ENCODE measurements around the gene RANBP3. TPM values are rescaled to one million over a fixed set of nuclear protein-coding genes. Genes with fewer than 3 reads are reported as not detected.
"Not testable (repeated sequence)": the region's sequence is repeated elsewhere in the genome, so short reads cannot be mapped to it uniquely, and the experiment has no call there.

The RANBP3 gene
- total RNA-seq, 1 experiment from 2014 or later = 62.4 TPM

- Histone ChIP-seq H3K9ac (ENCODE audit: low read length) (no peak overlapping the region), H3K9me3 (ENCODE audit: control insufficient read depth in 1 of 2, insufficient read depth in 1 of 2, low read depth in 1 of 2, low read length in 2 of 2) (no peaks in the 10 kb centered on the region), H4K20me1 (ENCODE audit: insufficient read depth) (no peaks in the 10 kb centered on the region), H3K9me2 (ENCODE audit: insufficient read depth) (no peaks in the 10 kb centered on the region), H3K4me2 (ENCODE audit: low read length) (no peak overlapping the region), H3K4me1 (ENCODE audit: control insufficient read depth in 1 of 2, insufficient read depth in 2 of 2, low read length in 2 of 2) (no peaks in the 10 kb centered on the region), H3K4me3 (replicated peaks in 1 of 2; ENCODE audit: low read depth in 1 of 2, low read length in 2 of 2) (no peak overlapping the region), H3K27me3 (ENCODE audit: insufficient read depth, low read length) (no peaks in the 10 kb centered on the region), H3K27ac (ENCODE audit: low read depth, low read length) (no peak overlapping the region), H3K36me3 (ENCODE audit: control insufficient read depth in 1 of 2, insufficient read depth in 2 of 2, low read length in 2 of 2) (no peaks in the 10 kb centered on the region), H2AFZ (ENCODE audit: low read depth, low read length, poor library complexity, severe bottlenecking) (no peak overlapping the region), H3K79me2 (ENCODE audit: insufficient read depth, low read length) (no peaks in the 10 kb centered on the region)
- ChIA-PET RAD21 (ENCODE audit: low non-redundant PET in 1 of 2, low total read pairs in 2 of 2, uncharacterized antibody in 2 of 2, unreplicated experiment in 2 of 2) (no interaction called here), POLR2A (no interaction called here), CTCF (interaction anchor here (1.3 kb wide), 1 partner anchor 15 kb away, joined by 4 read pairs; no protein-coding TSS in a partner anchor)
- no TSS peak for BruUV-seq (replicated peaks)
- no peak for ATAC-seq
- intact Hi-C loops (cut with micrococcal nuclease) = no loop called here
- DNase-seq (ENCODE audit: low read depth, low spot score) = no peak
- TF ChIP-seq SIN3A (IDR thresholded peaks at IDR 0.05; ENCODE audit: low read depth) (no peak), ZNF274 (IDR thresholded peaks at IDR 0.05; ENCODE audit: low read depth, low read length) (no peak)
These were observed 29.0 kb upstream of the RANBP3 start for GRCh38 chr19:6006896-6007295.

- intact Hi-C loops (cut with micrococcal nuclease); H3K4me3 ChIP-seq (replicated peaks in 1 of 2; ENCODE audit: low read depth in 1 of 2, low read length in 2 of 2); BruUV-seq (replicated peaks); H3K27ac ChIP-seq (ENCODE audit: low read depth, low read length); DNase-seq (ENCODE audit: low read depth, low spot score); H3K36me3 ChIP-seq (ENCODE audit: control insufficient read depth in 1 of 2, insufficient read depth in 2 of 2, low read length in 2 of 2); RAD21 ChIA-PET (ENCODE audit: low non-redundant PET in 1 of 2, low total read pairs in 2 of 2, uncharacterized antibody in 2 of 2, unreplicated experiment in 2 of 2); H3K4me2 ChIP-seq (ENCODE audit: low read length); ATAC-seq; POLR2A ChIA-PET; H3K27me3 ChIP-seq (ENCODE audit: insufficient read depth, low read length); H3K9me2 ChIP-seq (ENCODE audit: insufficient read depth); H3K4me1 ChIP-seq (ENCODE audit: control insufficient read depth in 1 of 2, insufficient read depth in 2 of 2, low read length in 2 of 2); H3K9ac ChIP-seq (ENCODE audit: low read length); H4K20me1 ChIP-seq (ENCODE audit: insufficient read depth); H3K9me3 ChIP-seq (ENCODE audit: control insufficient read depth in 1 of 2, insufficient read depth in 1 of 2, low read depth in 1 of 2, low read length in 2 of 2); H3K79me2 ChIP-seq (ENCODE audit: insufficient read depth, low read length); H2AFZ ChIP-seq (ENCODE audit: low read depth, low read length, poor library complexity, severe bottlenecking): not testable (repeated sequence)
- CTCF ChIA-PET = interaction anchor here (0.6 to 1.3 kb wide), 2 partner anchors 16 to 25 kb away, joined by 3 to 4 read pairs; no protein-coding TSS in a partner anchor
These were observed 28.1 kb upstream of the RANBP3 start for GRCh38 chr19:6006070-6006446.

Measured in HCT116 (cell line).